Endothelial cell of umbilical vein (primary cell): ENCODE measurements around the gene SLC12A5. TPM values are rescaled to one million over a fixed set of nuclear protein-coding genes. Genes with fewer than 3 reads are reported as not detected.

ENCODE experiments used
- BruUV-seq: library from RNA; stranded (reverse); fragments of 400-500 nt; replicated peaks from 2 replicates; lab custom pipeline; 2021; lab: Mats Ljungman, UMichigan
- CTCF ChIA-PET: fragments of 300-600, 350-600 bp; sonication (Branson Sonifier 250); formaldehyde crosslinking; loops from one replicate; lab custom pipeline; 2021; ENCODE audit warnings: antibody characterized with exemption, inconsistent platforms; lab: Charles Lee
- POLR2A ChIA-PET: fragments of 300-600, 350-600 bp; sonication (Branson Sonifier 250); formaldehyde crosslinking; loops from one replicate; lab custom pipeline; 2021; ENCODE audit warnings: antibody characterized with exemption, inconsistent platforms; lab: Charles Lee
- DNase-seq: peaks from one replicate; pipeline ENCODE4 v3.0.0-alpha.2; 2011; ENCODE audit warnings: low read depth, low spot score
- FAIRE-seq: peaks from 2 replicates; lab custom pipeline; 2011; peaks lifted over from hg19 to GRCh38; lab: Jason Lieb, UNC
- H2AFZ ChIP-seq: 2 replicates; pipeline ENCODE4 v1.6.0; 2012; ENCODE audit warnings: low read depth, low read length, control low read depth, inconsistent platforms
- H3K27ac ChIP-seq: 2 replicates; pipeline ENCODE4 v1.5.1; 2011; ENCODE audit warnings: low read depth, mild to moderate bottlenecking, control low read depth, low read length, moderate library complexity; ENCODE audit not compliant: insufficient read depth
- H3K27me3 ChIP-seq, 2 experiments: 2 replicates each; pipeline versions ENCODE4 v1.6.0 to v1.6.1; 2011; ENCODE audit warnings: low read length in 2 of 2, mixed read lengths in 1 of 2; ENCODE audit not compliant: control insufficient read depth in 2 of 2, insufficient read depth in 2 of 2
- H3K36me3 ChIP-seq, 2 experiments: 2 replicates in 1 of 2; 3 replicates in 1 of 2; pipeline ENCODE4 v1.5.1; 2011; ENCODE audit warnings: low read length in 2 of 2, mild to moderate bottlenecking in 1 of 2, moderate library complexity in 1 of 2; ENCODE audit not compliant: control insufficient read depth in 2 of 2, insufficient read depth in 2 of 2; ENCODE audit errors: extremely low read depth in 1 of 2
- H3K4me1 ChIP-seq: 3 replicates; pipeline ENCODE4 v1.5.1; 2011; ENCODE audit warnings: mild to moderate bottlenecking, low read length; ENCODE audit not compliant: control insufficient read depth, insufficient read depth; ENCODE audit errors: extremely low read depth
- H3K4me2 ChIP-seq: 2 replicates; pipeline ENCODE4 v1.6.1; 2011; ENCODE audit warnings: low read length, control low read depth, mixed read lengths; ENCODE audit not compliant: insufficient read depth
- H3K4me3 ChIP-seq, 3 experiments: fragments of 200-600 bp in 1 of 3; sonication (generic), shearing (Covaris generic) in 1 of 3; replicated peaks in 1 of 3; 2 replicates each; pipeline ENCODE4 v1.5.1; 2011 to 2016; ENCODE audit warnings: control low read depth in 3 of 3, low read length in 3 of 3, mild to moderate bottlenecking in 2 of 3, inconsistent platforms in 1 of 3, low read depth in 1 of 3, moderate library complexity in 1 of 3; ENCODE audit not compliant: insufficient read depth in 1 of 3
- H3K79me2 ChIP-seq: 2 replicates; pipeline ENCODE4 v1.6.0; 2012; ENCODE audit warnings: low read length, inconsistent platforms; ENCODE audit not compliant: control insufficient read depth, insufficient read depth
- H3K9ac ChIP-seq: replicated peaks from 2 replicates; pipeline ENCODE3; 2011; ENCODE audit warnings: low read length, control low read depth; ENCODE audit not compliant: insufficient read depth; ENCODE audit errors: extremely low read depth
- H3K9me1 ChIP-seq: replicated peaks from 3 replicates; pipeline ENCODE4 v1.6.0; 2011; ENCODE audit warnings: mild to moderate bottlenecking, low read length; ENCODE audit not compliant: control insufficient read depth, insufficient read depth; ENCODE audit errors: extremely low read depth
- H3K9me3 ChIP-seq: replicated peaks from 2 replicates; pipeline ENCODE4 v1.5.1; 2012; ENCODE audit warnings: low read length, inconsistent platforms; ENCODE audit not compliant: control insufficient read depth, insufficient read depth
- H4K20me1 ChIP-seq: replicated peaks from 2 replicates; pipeline ENCODE3; 2011; ENCODE audit warnings: mild to moderate bottlenecking, low read length; ENCODE audit not compliant: control insufficient read depth, insufficient read depth; ENCODE audit errors: extremely low read depth
- CTCF ChIP-seq, 2 donors: IDR thresholded peaks; 1 replicate in 1 of 2; 2 replicates in 1 of 2; pipeline ENCODE4 v1.5.1; 2011; ENCODE audit warnings: low read length in 2 of 2, mild to moderate bottlenecking in 2 of 2, moderate library complexity in 2 of 2, control low read depth in 1 of 2, inconsistent platforms in 1 of 2, low read depth in 1 of 2; ENCODE audit not compliant: insufficient read depth in 1 of 2; ENCODE audit errors: extremely low read depth in 1 of 2
- EZH2 ChIP-seq: IDR thresholded peaks from 2 replicates; pipeline ENCODE4 v1.6.1; 2012; ENCODE audit warnings: borderline replicate concordance, low read depth, mild to moderate bottlenecking, moderate library complexity, low read length, inconsistent platforms; ENCODE audit not compliant: severe bottlenecking
- FOS ChIP-seq: IDR thresholded peaks from 2 replicates; pipeline ENCODE4 v1.6.1; 2011; ENCODE audit warnings: mild to moderate bottlenecking, low read length, moderate library complexity, borderline replicate concordance; ENCODE audit not compliant: insufficient read depth
- GATA2 ChIP-seq: IDR thresholded peaks from 2 replicates; pipeline ENCODE4 v1.7.0; 2011; ENCODE audit warnings: low read depth, mild to moderate bottlenecking, moderate library complexity, mixed read lengths, low read length; ENCODE audit not compliant: insufficient read length, insufficient read depth
- JUN ChIP-seq: IDR thresholded peaks from 2 replicates; pipeline ENCODE4 v1.6.1; 2011; ENCODE audit warnings: borderline replicate concordance, low read depth; ENCODE audit not compliant: insufficient read length, insufficient read depth
- MAX ChIP-seq: IDR thresholded peaks from 2 replicates; pipeline ENCODE4 v1.6.1; 2011; ENCODE audit not compliant: insufficient read depth, insufficient read length
- MYC ChIP-seq: IDR thresholded peaks from one replicate; pipeline ENCODE4 v1.6.1; 2011; ENCODE audit warnings: mild to moderate bottlenecking, low read depth, low read length
- POLR2A ChIP-seq: IDR thresholded peaks from 2 replicates; pipeline ENCODE4 v1.6.1; 2012; ENCODE audit warnings: low read depth, mild to moderate bottlenecking, control low read depth, low read length
- POLR2AphosphoS5 ChIP-seq: IDR thresholded peaks from 2 replicates; pipeline ENCODE4 v1.6.1; 2012; ENCODE audit warnings: low read depth, mild to moderate bottlenecking, control low read depth, low read length, moderate library complexity; ENCODE audit not compliant: insufficient read depth
- dilution Hi-C: fragments of 300-500 bp; cut with MboI; formaldehyde crosslinking; loops from one replicate; pipeline ENCODE4 v1.15.0; 2019; ENCODE audit warnings: low sequenced_read_pairs; ENCODE audit not compliant: extremely low pct_ligation_motif_present
- intact Hi-C: fragments of 100-400 bp; cut with micrococcal nuclease; formaldehyde crosslinking; loops from one replicate; pipeline ENCODE4 v1.10.0; 2022
- polyA plus RNA-seq, 4 experiments: library from polyadenylated mRNA; depleted of rRNA in 3 of 4; stranded (reverse) in 3 of 4; unstranded in 1 of 4; fragments of >200 nt; gene quantifications; 2 replicates each; pipeline versions ENCODE4 v1.2.1 to v1.2.3, GENCODE V29; 2011 to 2012; ENCODE audit warnings: missing spikeins in 1 of 4
- total RNA-seq: library from RNA; stranded (reverse); gene quantifications from 2 replicates; pipeline ENCODE4 v1.2.3, GENCODE V29; 2021

SLC12A5 gene
- total and polyA plus RNA-seq, 2 donors (not counting 3 experiments of a cell fraction or from before 2014, with no cell fraction given), result 1.6 to 2.3 TPM

- no peak overlapping the region for H3K9ac ChIP-seq
- H3K9me1 ChIP-seq, result no peaks in the 10 kb centered on the region
- no TSS peak for BruUV-seq
- FAIRE-seq (no peak), DNase-seq (no peak)
- no peaks in the 10 kb centered on the region for H3K9me3 ChIP-seq
- dilution Hi-C loops, result no loop called here
- H4K20me1 ChIP-seq, result no peaks in the 10 kb centered on the region
- H3K36me3 ChIP-seq, result no peaks in the 10 kb centered on the region
- no peak overlapping the region for H3K4me3 ChIP-seq
- ChIA-PET CTCF (no interaction called here), POLR2A (no interaction called here)
- no peaks in the 10 kb centered on the region for H3K79me2 ChIP-seq
- no peak overlapping the region for H2AFZ ChIP-seq
- H3K27ac ChIP-seq, result no peak overlapping the region
- H3K27me3 ChIP-seq, result no peaks in the 10 kb centered on the region
- TF ChIP-seq POLR2A (no peak), EZH2 (no peak), GATA2 (no peak)
- intact Hi-C loops, result no loop called here
- H3K4me1 ChIP-seq, result no peaks in the 10 kb centered on the region
- no peak overlapping the region for H3K4me2 ChIP-seq
These were observed 20.8 kb downstream of the SLC12A5 start for GRCh38 chr20:46049815-46050214.

GRCh38 chr20:46050444-46050843, 21.4 kb downstream of the SLC12A5 start:
- Histone ChIP-seq H3K9ac (no peak overlapping the region), H2AFZ (no peak overlapping the region), H3K36me3 (no peaks in the 10 kb centered on the region), H3K4me1 (no peaks in the 10 kb centered on the region), H3K4me3 (no peak overlapping the region), H4K20me1 (no peaks in the 10 kb centered on the region), H3K27me3 (no peaks in the 10 kb centered on the region), H3K27ac (no peak overlapping the region), H3K9me1 (no peaks in the 10 kb centered on the region), H3K79me2 (no peaks in the 10 kb centered on the region), H3K9me3 (no peaks in the 10 kb centered on the region), H3K4me2 (no peak overlapping the region)
- FAIRE-seq, result no peak
- dilution Hi-C loops, result no loop called here
- CTCF ChIA-PET, result no interaction called here
- DNase-seq, result no peak
- POLR2A ChIA-PET, result no interaction called here
- intact Hi-C loops, result no loop called here
- TF ChIP-seq FOS (no peak), JUN (no peak), GATA2 (no peak), MAX (no peak), CTCF (IDR thresholded peaks at IDR 0.05; ENCODE audit: extremely low read depth in 1 of 2, insufficient read depth in 1 of 2, low read depth in 1 of 2, low read length in 2 of 2) (no peak), EZH2 (no peak), MYC (no peak), POLR2A (no peak), POLR2AphosphoS5 (no peak)
- no TSS peak for BruUV-seq
